Upper lobe of left lung (tissue), 4 donors: ENCODE results near the gene UNC5A.

Experiments used
- EP300 ChIP-seq, 4 donors: sonication (generic); formaldehyde crosslinking; IDR thresholded peaks; one replicate each; pipeline ENCODE4 v1.5.1; 2017; ENCODE audit warnings: antibody characterized with exemption in 4 of 4, control low read depth in 2 of 4
- POLR2A ChIP-seq, 4 donors: fragments of 450-650 bp; IDR thresholded peaks; one replicate each; pipeline ENCODE4 v1.5.1; 2016 to 2017; ENCODE audit warnings: antibody characterized with exemption in 4 of 4, mild to moderate bottlenecking in 2 of 4
- TF ChIP-seq, protein P1 (sequence below), 6 experiments: fragments of 450-650 bp in 4 of 6; fragments of 200-600 bp in 2 of 6; sonication (generic) in 2 of 6; IDR thresholded peaks; one replicate each; pipeline ENCODE4 v1.5.1; 2016 to 2019; ENCODE audit warnings: antibody characterized with exemption in 6 of 6

DNA sequence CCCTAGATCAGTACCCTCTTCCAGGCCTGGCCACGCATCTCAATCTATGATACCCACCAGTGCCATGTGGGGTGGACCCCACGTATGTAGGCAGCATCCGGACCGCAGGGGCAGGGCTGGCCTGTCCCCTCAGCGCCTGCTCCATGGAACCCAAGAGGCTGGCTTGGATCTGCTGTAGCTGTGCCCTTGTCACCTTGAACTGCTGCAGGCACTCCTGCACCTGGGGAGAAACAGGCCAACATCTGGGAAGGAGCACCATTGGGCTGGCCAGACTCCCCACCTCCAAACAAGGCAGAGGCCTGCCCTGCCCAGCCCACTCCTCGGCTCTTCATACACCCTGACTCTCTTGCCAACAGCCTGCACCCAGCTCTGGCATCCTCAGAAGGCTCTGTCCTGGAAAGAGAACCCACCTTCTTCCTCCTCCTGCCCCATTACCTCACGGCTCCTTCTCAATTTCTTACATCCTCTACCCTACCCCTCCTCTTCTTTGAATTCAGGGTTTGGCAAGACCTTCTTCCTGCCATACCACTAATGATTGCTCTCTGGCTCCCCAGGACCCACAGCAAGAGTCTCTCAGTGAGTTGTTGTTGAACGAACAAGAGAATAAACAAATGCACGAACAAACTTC lies 81.1 kb downstream of the UNC5A start:
- TF ChIP-seq POLR2A (IDR thresholded peaks at IDR 0.05) = no peak
- TF ChIP-seq, protein P1, sequence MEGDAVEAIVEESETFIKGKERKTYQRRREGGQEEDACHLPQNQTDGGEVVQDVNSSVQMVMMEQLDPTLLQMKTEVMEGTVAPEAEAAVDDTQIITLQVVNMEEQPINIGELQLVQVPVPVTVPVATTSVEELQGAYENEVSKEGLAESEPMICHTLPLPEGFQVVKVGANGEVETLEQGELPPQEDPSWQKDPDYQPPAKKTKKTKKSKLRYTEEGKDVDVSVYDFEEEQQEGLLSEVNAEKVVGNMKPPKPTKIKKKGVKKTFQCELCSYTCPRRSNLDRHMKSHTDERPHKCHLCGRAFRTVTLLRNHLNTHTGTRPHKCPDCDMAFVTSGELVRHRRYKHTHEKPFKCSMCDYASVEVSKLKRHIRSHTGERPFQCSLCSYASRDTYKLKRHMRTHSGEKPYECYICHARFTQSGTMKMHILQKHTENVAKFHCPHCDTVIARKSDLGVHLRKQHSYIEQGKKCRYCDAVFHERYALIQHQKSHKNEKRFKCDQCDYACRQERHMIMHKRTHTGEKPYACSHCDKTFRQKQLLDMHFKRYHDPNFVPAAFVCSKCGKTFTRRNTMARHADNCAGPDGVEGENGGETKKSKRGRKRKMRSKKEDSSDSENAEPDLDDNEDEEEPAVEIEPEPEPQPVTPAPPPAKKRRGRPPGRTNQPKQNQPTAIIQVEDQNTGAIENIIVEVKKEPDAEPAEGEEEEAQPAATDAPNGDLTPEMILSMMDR (IDR thresholded peaks at IDR 0.05) = no peak
- TF ChIP-seq EP300 (IDR thresholded peaks at IDR 0.05) = no peak
